IMR-90 (cell line): ENCODE measurements around the gene FAM53B. TPM values are rescaled to one million over a fixed set of nuclear protein-coding genes. Genes with fewer than 3 reads are reported as not detected.

Source experiments
- ATAC-seq: fragments of 200-7000 bp; cut with Tn5 transposase; 2 replicates; pipeline ENCODE4 v1.9.1; 2020; ENCODE audit warnings: low read depth, mild to moderate bottlenecking, moderate library complexity
- BruUV-seq: library from RNA; stranded (reverse); fragments of 400-500 nt; replicated peaks from 2 replicates; lab custom pipeline; 2021; lab: Mats Ljungman, UMichigan
- CTCF ChIA-PET: fragments of 300-600 bp; formaldehyde crosslinking; extraction: SDS; loops from one replicate; lab custom pipeline; 2021; ENCODE audit warnings: antibody characterized with exemption; lab: Yijun Ruan, JAX
- POLR2A ChIA-PET: fragments of 300-600 bp; sonication (Branson Sonifier 250); formaldehyde crosslinking; loops from one replicate; lab custom pipeline; 2022; ENCODE audit warnings: antibody characterized with exemption; ENCODE audit not compliant: unreplicated experiment; lab: Charles Lee
- DNase-seq: peaks from one replicate; pipeline ENCODE4 v3.0.0; 2013
- H2AFZ ChIP-seq: replicated peaks from 2 replicates; pipeline ENCODE3; 2013; ENCODE audit warnings: low read length, mild to moderate bottlenecking; ENCODE audit not compliant: poor library complexity
- H2AK5ac ChIP-seq: 2 replicates; pipeline ENCODE4 v1.6.1; 2013; ENCODE audit warnings: low read depth, low read length, inconsistent platforms
- H2AK9ac ChIP-seq: replicated peaks from 2 replicates; pipeline ENCODE3; 2013; ENCODE audit warnings: mild to moderate bottlenecking, low read depth, low read length, moderate library complexity; ENCODE audit not compliant: poor library complexity
- H2BK120ac ChIP-seq: 2 replicates; pipeline ENCODE4 v1.6.1; 2013; ENCODE audit warnings: low read depth, low read length, inconsistent platforms
- H2BK15ac ChIP-seq: 3 replicates; pipeline ENCODE4 v1.6.1; 2013; ENCODE audit warnings: low read depth, low read length, inconsistent platforms
- H2BK20ac ChIP-seq: 2 replicates; pipeline ENCODE4 v1.6.1; 2013; ENCODE audit warnings: low read depth, mild to moderate bottlenecking, inconsistent platforms, low read length, moderate library complexity
- H2BK5ac ChIP-seq: 2 replicates; pipeline ENCODE4 v1.6.1; 2013; ENCODE audit warnings: mild to moderate bottlenecking, low read depth, low read length, inconsistent platforms; ENCODE audit not compliant: poor library complexity, severe bottlenecking
- H3K14ac ChIP-seq: replicated peaks from 2 replicates; pipeline ENCODE4 v1.6.1; 2013; ENCODE audit warnings: low read depth, low read length, inconsistent platforms
- H3K18ac ChIP-seq: 2 replicates; pipeline ENCODE4 v1.6.1; 2013; ENCODE audit warnings: low read depth, low read length, control low read depth
- H3K23ac ChIP-seq: 2 replicates; pipeline ENCODE4 v1.6.1; 2013; ENCODE audit warnings: low read depth, low read length, inconsistent platforms
- H3K27ac ChIP-seq: 2 replicates; pipeline ENCODE4 v1.5.1; 2013; ENCODE audit warnings: mild to moderate bottlenecking, control low read depth, low read length; ENCODE audit not compliant: insufficient read depth
- H3K27me3 ChIP-seq: 2 replicates; pipeline ENCODE4 v1.6.1; 2013; ENCODE audit warnings: low read length; ENCODE audit not compliant: control insufficient read depth, insufficient read depth
- H3K36me3 ChIP-seq: 2 replicates; pipeline ENCODE4 v1.6.1; 2013; ENCODE audit warnings: low read length, mixed read lengths; ENCODE audit not compliant: control insufficient read depth, insufficient read depth
- H3K4ac ChIP-seq: 2 replicates; pipeline ENCODE4 v1.6.1; 2013; ENCODE audit warnings: low read depth, low read length, inconsistent platforms
- H3K4me1 ChIP-seq: 2 replicates; pipeline ENCODE4 v1.6.1; 2013; ENCODE audit warnings: low read length, mixed read lengths; ENCODE audit not compliant: control insufficient read depth, insufficient read depth
- H3K4me2 ChIP-seq: 2 replicates; pipeline ENCODE4 v1.6.1; 2013; ENCODE audit warnings: low read depth, mild to moderate bottlenecking, control low read depth, low read length, moderate library complexity
- H3K4me3 ChIP-seq: 2 replicates; pipeline ENCODE4 v1.5.1; 2013; ENCODE audit warnings: low read depth, mild to moderate bottlenecking, control low read depth, low read length, moderate library complexity; ENCODE audit not compliant: insufficient read depth
- H3K56ac ChIP-seq: 2 replicates; pipeline ENCODE4 v1.6.1; 2013; ENCODE audit warnings: low read length, inconsistent platforms; ENCODE audit not compliant: insufficient read depth; ENCODE audit errors: extremely low read depth
- H3K79me1 ChIP-seq, 2 experiments: 2 replicates each; pipeline ENCODE4 v1.6.1; 2013; ENCODE audit warnings: low read length in 2 of 2, inconsistent platforms in 1 of 2, low read depth in 1 of 2
- H3K9ac ChIP-seq: 2 replicates; pipeline ENCODE4 v1.6.1; 2013; ENCODE audit warnings: low read depth, low read length, control low read depth
- H3K9me1 ChIP-seq: 2 replicates; pipeline ENCODE4 v1.6.1; 2013; ENCODE audit warnings: low read length, inconsistent platforms; ENCODE audit not compliant: insufficient read depth
- H3K9me3 ChIP-seq: 2 replicates; pipeline ENCODE4 v1.6.1; 2013; ENCODE audit warnings: low read length; ENCODE audit not compliant: control insufficient read depth, insufficient read depth
- H4K20me1 ChIP-seq: 2 replicates; pipeline ENCODE4 v1.6.1; 2013; ENCODE audit warnings: low read length, inconsistent platforms; ENCODE audit not compliant: insufficient read depth
- H4K5ac ChIP-seq: 2 replicates; pipeline ENCODE4 v1.6.1; 2013; ENCODE audit warnings: mild to moderate bottlenecking, low read depth, low read length, control low read depth
- H4K8ac ChIP-seq, 2 experiments: 2 replicates each; pipeline ENCODE4 v1.6.1; 2013; ENCODE audit warnings: low read depth in 2 of 2, low read length in 2 of 2, control low read depth in 1 of 2, inconsistent platforms in 1 of 2
- H4K91ac ChIP-seq: 2 replicates; pipeline ENCODE4 v1.6.1; 2013; ENCODE audit warnings: low read depth, low read length, inconsistent platforms; ENCODE audit not compliant: insufficient read depth
- BHLHE40 ChIP-seq: fragments of 150-350 bp; IDR thresholded peaks from 2 replicates; pipeline ENCODE4 v1.6.1; 2016; ENCODE audit warnings: mild to moderate bottlenecking, low read depth, low read length
- CEBPB ChIP-seq: IDR thresholded peaks from 2 replicates; pipeline ENCODE4 v1.6.1; 2012; ENCODE audit warnings: low read depth, low read length, improper control_type of control experiment
- CHD1 ChIP-seq: IDR thresholded peaks from 2 replicates; pipeline ENCODE4 v1.6.1; 2012; ENCODE audit warnings: low read depth, low read length, improper control_type of control experiment
- CTCF ChIP-seq: conservative IDR thresholded peaks from 2 replicates; pipeline ENCODE4 v1.5.1; 2012; ENCODE audit warnings: mild to moderate bottlenecking, low read depth, low read length, improper control_type of control experiment
- FOS ChIP-seq: fragments of 150-350 bp; IDR thresholded peaks from 2 replicates; pipeline ENCODE4 v1.6.1; 2016; ENCODE audit warnings: low read depth, low read length
- MAFK ChIP-seq: IDR thresholded peaks from 2 replicates; pipeline ENCODE4 v1.6.1; 2012; ENCODE audit warnings: low read depth, low read length, improper control_type of control experiment
- MAZ ChIP-seq: IDR thresholded peaks from 2 replicates; pipeline ENCODE4 v1.6.1; 2012; ENCODE audit warnings: low read depth, mild to moderate bottlenecking, low read length, improper control_type of control experiment, moderate library complexity, borderline replicate concordance
- NFE2L2 ChIP-seq: fragments of 150-350 bp; IDR thresholded peaks from 2 replicates; pipeline ENCODE4 v1.6.1; 2016; ENCODE audit warnings: low read depth, mild to moderate bottlenecking, low read length
- POLR2A ChIP-seq: IDR thresholded peaks from 2 replicates; pipeline ENCODE4 v1.6.1; 2012; ENCODE audit warnings: mild to moderate bottlenecking, low read depth, low read length
- RAD21 ChIP-seq: IDR thresholded peaks from 2 replicates; pipeline ENCODE4 v1.6.1; 2012; ENCODE audit warnings: low read length, improper control_type of control experiment
- RFX5 ChIP-seq: IDR thresholded peaks from 2 replicates; pipeline ENCODE4 v1.8.0; 2012; ENCODE audit warnings: low read depth, mild to moderate bottlenecking, low read length, moderate library complexity
- SMC3 ChIP-seq: fragments of 150-350 bp; IDR thresholded peaks from 2 replicates; pipeline ENCODE4 v1.6.1; 2016; ENCODE audit warnings: low read depth, mild to moderate bottlenecking, antibody characterized with exemption, low read length, moderate library complexity
- WGBS, 2 experiments: methylation state at CpG; one replicate each; pipeline versions ENCODE4 v1.1.5 to v1.1.7; 2013; ENCODE audit warnings: missing lambda C conversion rate in 2 of 2; ENCODE audit not compliant: insufficient read length in 1 of 2; ENCODE audit errors: extremely low coverage in 2 of 2; 5-methylcytosine and 5-hydroxymethylcytosine counted together
- dilution Hi-C: fragments of 300-500 bp; cut with HindIII; formaldehyde crosslinking; loops from one replicate; pipeline ENCODE4 v1.14.3; 2018; ENCODE audit warnings: low sequenced_read_pairs; ENCODE audit not compliant: unreplicated experiment
- in situ Hi-C: fragments of 300-500 bp; cut with MboI; formaldehyde crosslinking; loops from 3 replicates; pipeline ENCODE4 v1.14.3; 2019; ENCODE audit warnings: low sequenced_read_pairs, inconsistent platforms, mixed read lengths
- intact Hi-C: fragments of 100-400 bp; cut with micrococcal nuclease; formaldehyde crosslinking; loops from 2 replicates; pipeline ENCODE4 v1.10.0; 2022
- polyA plus RNA-seq, 3 experiments: library from polyadenylated mRNA; depleted of rRNA; stranded (reverse); fragments of >200 nt; gene quantifications; 2 replicates each; pipeline ENCODE4 v1.2.3, GENCODE V29; 2012; ENCODE audit warnings: low replicate concordance in 1 of 3
- total RNA-seq: library from RNA; depleted of rRNA; stranded (reverse); fragments of >200 nt; gene quantifications from 2 replicates; pipeline ENCODE4 v1.2.3, GENCODE V29; 2012
- TF ChIP-seq, protein P1 (sequence below): fragments of 150-350 bp; IDR thresholded peaks from 2 replicates; pipeline ENCODE4 v1.6.1; 2017; ENCODE audit warnings: mild to moderate bottlenecking, antibody characterized with exemption, low read length, low read depth
- TF ChIP-seq, protein P2 (sequence below): fragments of 150-350 bp; IDR thresholded peaks from 2 replicates; pipeline ENCODE4 v1.6.1; 2016; ENCODE audit warnings: low read depth, mild to moderate bottlenecking, low read length, moderate library complexity, borderline replicate concordance

The FAM53B gene
- total and polyA plus RNA-seq, 2 of the 4 experiments (the other 2 are of a cell fraction) = 3.8 to 5.7 TPM

- in situ Hi-C loops (no loop called here), intact Hi-C loops (no loop called here), dilution Hi-C loops (no loop called here)
- 0 out of 2 replicates have a peak, but pooled peaks cover 2% of the 10 kb centered on the region for H3K9me3 ChIP-seq
- H4K8ac ChIP-seq = no peak overlapping the region
- H3K18ac ChIP-seq = no peak overlapping the region
- no peak overlapping the region for H2AK5ac ChIP-seq
- H3K14ac ChIP-seq = no peak overlapping the region
- no peak overlapping the region for H3K4ac ChIP-seq
- H3K4me1 ChIP-seq = no peaks in the 10 kb centered on the region
- DNase-seq = no peak
- ATAC-seq = no peak
- no peak overlapping the region for H2BK20ac ChIP-seq
- H2BK120ac ChIP-seq = no peak overlapping the region
- no peaks in the 10 kb centered on the region for H3K36me3 ChIP-seq
- no peak overlapping the region for H2AK9ac ChIP-seq
- H4K5ac ChIP-seq = no peak overlapping the region
- H3K9me1 ChIP-seq = no peaks in the 10 kb centered on the region
- H3K79me1 ChIP-seq = no peaks in the 10 kb centered on the region
- no peak overlapping the region for H3K9ac ChIP-seq
- H2AFZ ChIP-seq = no peak overlapping the region
- CTCF ChIA-PET = interaction anchor here (0.6 kb wide), 1 partner anchor 8 kb away, joined by 3 read pairs; no protein-coding TSS in a partner anchor
- POLR2A ChIA-PET = no interaction called here
- H4K91ac ChIP-seq = no peak overlapping the region
- H3K23ac ChIP-seq = no peak overlapping the region
- no peak overlapping the region for H3K56ac ChIP-seq
- H4K20me1 ChIP-seq = no peaks in the 10 kb centered on the region
- no peak overlapping the region for H3K4me3 ChIP-seq
- no peak overlapping the region for H3K4me2 ChIP-seq
- no peak overlapping the region for H3K27ac ChIP-seq
- H2BK5ac ChIP-seq = no peak overlapping the region
- 69% methylated on average over 15 of the region's 21 CpGs; no CpG with 5 or more reads in 1 of the 2 experiments for WGBS, 2 experiments
- TF ChIP-seq CHD1 (no peak), MAFK (no peak), SMC3 (no peak), BHLHE40 (no peak), RFX5 (no peak), CEBPB (no peak), POLR2A (no peak), MAZ (no peak), FOS (no peak), NFE2L2 (no peak), RAD21 (no peak), CTCF (no peak)
- TF ChIP-seq, protein P1, sequence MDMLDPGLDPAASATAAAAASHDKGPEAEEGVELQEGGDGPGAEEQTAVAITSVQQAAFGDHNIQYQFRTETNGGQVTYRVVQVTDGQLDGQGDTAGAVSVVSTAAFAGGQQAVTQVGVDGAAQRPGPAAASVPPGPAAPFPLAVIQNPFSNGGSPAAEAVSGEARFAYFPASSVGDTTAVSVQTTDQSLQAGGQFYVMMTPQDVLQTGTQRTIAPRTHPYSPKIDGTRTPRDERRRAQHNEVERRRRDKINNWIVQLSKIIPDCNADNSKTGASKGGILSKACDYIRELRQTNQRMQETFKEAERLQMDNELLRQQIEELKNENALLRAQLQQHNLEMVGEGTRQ = no peak
- TF ChIP-seq, protein P2, sequence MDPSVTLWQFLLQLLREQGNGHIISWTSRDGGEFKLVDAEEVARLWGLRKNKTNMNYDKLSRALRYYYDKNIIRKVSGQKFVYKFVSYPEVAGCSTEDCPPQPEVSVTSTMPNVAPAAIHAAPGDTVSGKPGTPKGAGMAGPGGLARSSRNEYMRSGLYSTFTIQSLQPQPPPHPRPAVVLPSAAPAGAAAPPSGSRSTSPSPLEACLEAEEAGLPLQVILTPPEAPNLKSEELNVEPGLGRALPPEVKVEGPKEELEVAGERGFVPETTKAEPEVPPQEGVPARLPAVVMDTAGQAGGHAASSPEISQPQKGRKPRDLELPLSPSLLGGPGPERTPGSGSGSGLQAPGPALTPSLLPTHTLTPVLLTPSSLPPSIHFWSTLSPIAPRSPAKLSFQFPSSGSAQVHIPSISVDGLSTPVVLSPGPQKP = no peak
- no TSS peak for BruUV-seq
- no peak overlapping the region for H2BK15ac ChIP-seq
- peaks cover 4% of the 10 kb centered on the region; the same call in 1 of the 2 replicates for H3K27me3 ChIP-seq
Measured at GRCh38 chr10:124596962-124597845, 147.0 kb downstream of the FAM53B start.
